NK-92 (cell line): Measurements from ENCODE around the gene EGFR.

ENCODE experiments used
- DNase-seq: peaks from one replicate; lab custom pipeline; 2025; ENCODE audit not compliant: unreplicated experiment; lab: John Stamatoyannopoulos, UW

EGFR gene

GRCh38 chr7:55121249-55121648, 102.4 kb downstream of the EGFR start:
- no peak for DNase-seq

DNA sequence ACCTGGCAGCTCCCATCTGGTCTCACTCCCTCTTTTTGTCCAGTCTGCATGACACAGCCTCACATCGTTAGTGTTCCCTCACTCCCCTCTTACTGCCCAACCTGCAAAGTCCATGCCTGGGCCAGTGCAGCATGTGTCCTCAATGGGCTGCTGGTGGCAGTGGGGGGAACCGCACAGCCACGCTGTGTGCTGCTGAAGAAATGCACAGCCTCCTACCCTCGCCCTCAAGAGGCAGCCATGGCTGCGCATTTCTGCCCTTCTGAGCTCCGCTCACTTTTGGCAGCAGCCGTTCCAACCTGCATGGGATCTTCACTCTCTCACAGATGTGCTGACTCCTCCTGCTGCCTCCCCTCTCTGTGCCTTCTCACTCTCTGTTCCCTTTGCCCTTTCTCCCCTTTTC, 103.4 kb downstream of the EGFR start:
- DNase-seq, result no peak

- no peak for DNase-seq
Observed at GRCh38 chr7:55124989-55125875, 106.4 kb downstream of the EGFR start.

GRCh38 chr7:55127135-55127551, 108.3 kb downstream of the EGFR start:
- DNase-seq, result no peak

- DNase-seq, result no peak
Observed at GRCh38 chr7:55127622-55128081, 108.8 kb downstream of the EGFR start.

DNA sequence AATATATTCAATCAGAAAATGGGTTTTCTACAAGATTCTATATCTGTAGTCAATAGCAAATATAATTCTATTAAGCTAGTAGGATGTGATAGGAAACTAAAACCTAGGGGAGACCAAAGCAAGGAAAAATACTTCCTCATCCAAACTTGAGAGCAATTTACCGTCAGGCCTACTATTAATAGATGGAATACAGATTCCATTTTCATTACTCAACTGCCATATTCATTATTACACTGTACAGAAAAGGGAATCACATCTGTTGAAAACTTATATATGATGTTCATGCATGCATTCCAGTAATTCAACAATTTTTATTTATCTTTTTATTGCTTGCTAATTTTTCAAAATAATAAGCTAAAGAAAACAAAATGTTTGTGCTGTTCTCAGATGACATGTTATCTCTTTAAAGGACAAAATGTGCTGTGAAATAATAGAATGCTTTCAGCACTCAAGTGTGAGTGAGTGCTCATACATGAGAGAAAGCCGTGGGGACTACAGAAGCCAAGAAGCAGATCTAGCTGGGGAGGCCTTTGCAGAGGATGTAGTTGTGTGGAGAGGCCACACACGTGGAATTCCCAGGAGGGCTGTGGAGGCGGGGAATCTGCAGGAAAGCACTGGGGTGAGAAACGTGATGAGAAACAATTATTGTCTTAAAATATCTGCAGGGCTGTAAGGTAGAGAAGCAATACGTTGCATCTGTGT, 110.0 kb downstream of the EGFR start:
- no peak for DNase-seq

- DNase-seq, result no peak
Observed at GRCh38 chr7:55129541-55130394, 111.0 kb downstream of the EGFR start.

- DNase-seq, result no peak
Observed at GRCh38 chr7:55130395-55131141, 111.8 kb downstream of the EGFR start.

DNA sequence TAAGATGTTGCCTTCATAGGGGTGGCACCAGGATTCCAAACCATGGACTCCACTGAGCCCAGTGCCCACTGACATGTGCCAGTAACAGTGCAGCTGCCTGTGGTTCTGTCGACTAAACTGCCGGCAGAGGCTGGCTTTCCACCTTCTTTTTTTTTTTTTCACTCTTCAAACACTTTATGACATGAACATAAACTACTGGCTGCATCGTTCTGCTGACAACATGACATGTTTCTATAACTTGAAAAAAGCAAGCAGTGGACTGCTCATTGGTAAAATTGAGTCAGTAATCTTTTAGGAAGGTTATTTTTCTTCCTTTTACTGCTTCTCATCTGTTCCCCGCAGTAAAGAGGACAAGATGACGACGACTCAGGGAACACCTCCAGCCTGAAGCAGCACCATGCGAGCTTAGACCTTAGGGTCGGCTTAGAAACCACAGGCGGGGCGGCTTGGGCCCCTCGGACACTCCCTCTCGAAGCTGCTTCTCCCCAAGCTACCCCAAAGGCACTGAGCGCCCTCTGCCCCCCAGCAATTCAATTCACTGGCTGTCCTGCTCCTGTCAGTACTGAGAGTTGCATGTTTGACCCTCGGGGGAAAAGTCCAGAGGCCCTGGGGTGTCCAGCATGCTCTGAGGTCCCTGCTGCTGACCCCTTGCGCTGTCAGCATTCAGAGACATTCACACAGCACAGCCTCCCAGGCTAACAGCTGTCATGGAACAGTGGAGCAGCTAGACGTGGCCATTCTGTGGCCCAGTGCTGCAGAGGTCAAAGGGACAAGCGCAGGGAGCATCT, 112.5 kb downstream of the EGFR start:
- DNase-seq, result no peak

DNA sequence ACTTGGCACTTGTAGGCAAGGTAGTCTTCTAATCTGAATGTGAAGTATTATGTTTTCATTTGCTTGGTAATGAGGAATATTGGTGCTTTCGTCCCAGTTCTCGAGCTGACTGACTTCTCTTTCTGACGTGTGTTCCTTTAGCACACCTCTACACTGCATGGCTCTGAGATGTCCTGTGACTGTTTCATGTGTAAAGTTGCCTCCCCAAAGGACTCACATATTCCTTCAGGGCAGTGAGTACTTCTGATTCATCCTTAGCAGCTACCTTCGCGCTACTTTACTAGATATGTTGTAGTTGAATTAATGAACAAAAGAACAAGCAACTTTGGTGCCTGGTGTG, 113.7 kb downstream of the EGFR start:
- no peak for DNase-seq

DNA sequence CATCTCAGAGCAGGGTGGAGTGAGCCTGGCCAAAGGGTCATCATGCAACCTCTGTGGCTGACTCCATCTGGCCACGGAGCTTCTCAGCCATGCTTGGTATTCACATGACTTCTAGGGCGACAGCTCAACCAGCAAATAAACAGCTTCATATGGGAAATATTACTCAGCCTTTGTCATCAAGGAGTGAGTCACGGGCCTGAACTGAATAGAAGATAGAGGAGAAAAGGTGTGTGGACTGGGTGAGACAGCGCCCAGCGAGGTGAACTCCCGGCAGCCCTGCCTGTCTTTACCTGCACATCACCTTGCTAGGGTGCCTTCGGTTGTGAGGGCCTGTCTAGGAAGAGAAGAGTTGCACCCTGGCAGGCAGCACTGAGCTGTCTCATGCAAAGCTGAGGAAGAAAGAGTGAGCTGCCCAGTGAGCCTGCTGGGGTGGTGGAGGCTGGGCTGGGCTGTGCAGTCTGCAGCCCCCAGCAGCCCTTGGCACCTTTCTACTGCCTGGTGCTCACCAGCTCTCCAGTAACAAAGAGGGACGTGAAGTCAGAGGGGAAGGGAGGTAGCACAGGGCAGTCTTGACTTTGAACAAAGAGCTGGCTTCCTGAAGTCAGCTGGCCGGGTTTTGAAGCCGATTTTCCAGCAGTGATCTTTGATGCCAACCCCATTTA, 114.2 kb downstream of the EGFR start:
- no peak for DNase-seq

DNA sequence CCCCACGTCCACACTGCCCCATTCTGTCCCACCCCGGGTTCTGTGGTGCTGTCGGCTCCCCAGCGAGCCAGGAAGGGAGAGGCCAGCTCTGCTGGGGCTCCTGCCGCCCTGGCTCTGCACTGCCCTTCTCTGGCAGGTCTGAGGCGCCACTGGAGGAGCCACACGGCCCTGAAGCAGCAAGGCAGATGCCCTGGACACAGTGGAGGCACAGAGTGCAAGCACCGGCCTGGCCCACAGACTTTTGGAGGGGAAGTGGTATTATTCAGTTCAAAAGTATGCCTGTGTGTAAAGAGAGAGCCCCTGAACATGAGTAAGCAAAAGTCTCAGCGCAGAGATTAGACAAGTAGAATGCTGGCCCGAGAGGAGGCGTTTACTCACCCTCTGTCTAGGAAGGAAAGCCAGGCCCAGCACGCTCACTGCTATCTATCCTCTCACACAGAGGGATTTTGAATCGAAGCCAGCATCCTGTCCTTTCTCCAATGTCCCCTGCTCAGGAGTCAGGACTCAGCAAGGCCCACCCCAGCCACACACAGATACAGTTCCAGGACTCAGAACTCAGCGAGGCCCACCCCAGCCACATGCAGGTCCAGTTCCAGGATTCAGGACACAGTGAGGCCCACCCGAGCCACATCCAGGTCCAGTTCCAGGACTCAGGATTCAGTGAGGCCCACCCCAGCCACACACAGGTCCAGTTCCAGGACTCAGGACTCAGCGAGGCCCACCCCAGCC, 115.0 kb downstream of the EGFR start:
- DNase-seq, result no peak

DNA sequence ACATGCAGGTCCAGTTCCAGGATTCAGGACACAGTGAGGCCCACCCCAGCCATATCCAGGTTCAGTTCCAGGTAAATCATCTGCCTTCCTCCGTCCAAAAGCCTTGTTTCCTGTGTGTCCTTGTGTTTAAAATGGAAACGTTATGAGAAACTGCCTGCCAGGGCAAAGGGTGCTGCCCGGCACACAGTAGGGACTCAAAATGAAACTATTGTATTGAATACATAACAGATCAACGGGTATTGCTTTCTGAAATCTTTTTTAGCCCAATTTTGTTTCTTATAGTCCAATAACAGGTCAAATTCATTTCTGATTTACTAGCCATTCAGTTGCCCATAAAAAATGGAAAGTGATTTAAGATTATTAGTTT, 115.5 kb downstream of the EGFR start:
- no peak for DNase-seq

GRCh38 chr7:55134786-55135185, 116.0 kb downstream of the EGFR start:
- no peak for DNase-seq

- no peak for DNase-seq
Observed at GRCh38 chr7:55135462-55135861, 116.6 kb downstream of the EGFR start.

DNA sequence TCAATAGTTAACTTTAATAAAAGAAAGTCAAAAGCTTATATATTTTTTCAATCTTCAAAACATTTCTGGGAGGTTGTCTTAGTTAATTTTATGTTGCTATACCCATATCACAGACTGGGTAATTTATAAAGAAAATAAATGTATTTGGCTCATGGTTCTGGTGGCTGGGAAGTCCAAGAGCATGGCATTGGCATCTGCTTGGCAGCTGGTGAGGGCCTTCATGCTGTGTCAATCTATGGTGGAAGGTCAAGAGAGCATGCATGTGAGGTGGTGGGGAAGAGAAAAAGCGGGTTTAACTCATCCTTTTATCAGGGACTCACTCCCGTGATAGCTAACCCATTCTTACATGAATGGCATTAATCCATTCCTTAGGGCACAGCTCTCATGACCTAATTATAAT, 119.8 kb downstream of the EGFR start:
- DNase-seq, result no peak

GRCh38 chr7:55140221-55140940, 121.6 kb downstream of the EGFR start:
- DNase-seq, result no peak

GRCh38 chr7:55140941-55141278, 122.1 kb downstream of the EGFR start:
- DNase-seq, result no peak
